Neural cell (in vitro differentiated cells): Measurements from ENCODE around the gene SPINK6. TPM values are rescaled to one million over a fixed set of nuclear protein-coding genes. Genes with fewer than 3 reads are reported as not detected.

Experiments
- H2AFZ ChIP-seq: fragments of 200-600, 300-800 bp; sonication (generic), shearing (Covaris generic); 2 replicates; pipeline ENCODE4 v1.6.0; 2014; ENCODE audit warnings: low read depth, mild to moderate bottlenecking, antibody characterized with exemption, low read length, moderate library complexity
- H3F3A ChIP-seq: fragments of 200-600 bp; shearing (Covaris generic); 2 replicates; pipeline ENCODE4 v1.6.1; 2016; ENCODE audit warnings: mild to moderate bottlenecking, moderate library complexity, mixed read lengths, antibody characterized with exemption, low read length; ENCODE audit not compliant: insufficient read depth, poor library complexity, severe bottlenecking
- H3K27ac ChIP-seq: fragments of 200-600, 300-800 bp; sonication (generic), shearing (Covaris generic); 2 replicates; pipeline ENCODE4 v1.5.1; 2014; ENCODE audit warnings: mild to moderate bottlenecking, low read length, moderate library complexity
- H3K27me3 ChIP-seq: fragments of 300-800, 200-600 bp; sonication (generic), shearing (Covaris generic); 2 replicates; pipeline ENCODE4 v1.6.0; 2014; ENCODE audit warnings: mild to moderate bottlenecking, low read depth, low read length, moderate library complexity; ENCODE audit not compliant: insufficient read depth
- H3K36me3 ChIP-seq: fragments of 300-800, 200-600 bp; sonication (generic), shearing (Covaris generic); 2 replicates; pipeline ENCODE4 v1.5.1; 2014; ENCODE audit warnings: mild to moderate bottlenecking, antibody characterized with exemption, low read length, moderate library complexity; ENCODE audit not compliant: insufficient read depth
- H3K4me2 ChIP-seq: fragments of 300-800, 200-600 bp; sonication (generic), shearing (Covaris generic); 2 replicates; pipeline ENCODE4 v1.6.0; 2014; ENCODE audit warnings: mild to moderate bottlenecking, low read length
- H3K4me3 ChIP-seq: fragments of 300-800, 200-600 bp; sonication (generic), shearing (Covaris generic); 2 replicates; pipeline ENCODE4 v1.5.1; 2014; ENCODE audit warnings: mild to moderate bottlenecking, low read length, moderate library complexity
- H3K79me2 ChIP-seq: fragments of 200-600 bp; shearing (Covaris generic); replicated peaks from 2 replicates; pipeline ENCODE4 v1.6.0; 2014; ENCODE audit warnings: mild to moderate bottlenecking, low read length, moderate library complexity; ENCODE audit not compliant: insufficient read depth
- H3K9ac ChIP-seq: fragments of 300-800, 200-600 bp; sonication (generic), shearing (Covaris generic); 2 replicates; pipeline ENCODE4 v1.6.1; 2016; ENCODE audit warnings: mild to moderate bottlenecking, low read length, mixed read lengths
- H3K9me2 ChIP-seq: fragments of 200-600 bp; shearing (Covaris generic); 2 replicates; pipeline ENCODE4 v1.6.1; 2016; ENCODE audit warnings: mild to moderate bottlenecking, low read length, mixed read lengths; ENCODE audit not compliant: insufficient read depth
- H3K9me3 ChIP-seq: fragments of 200-600, 300-800 bp; sonication (generic), shearing (Covaris generic); 2 replicates; pipeline ENCODE4 v1.6.1; 2016; ENCODE audit warnings: mild to moderate bottlenecking, mixed run types, low read length, moderate library complexity, mixed read lengths
- H4K20me1 ChIP-seq: fragments of 200-600 bp; shearing (Covaris generic); 2 replicates; pipeline ENCODE4 v1.6.1; 2016; ENCODE audit warnings: mild to moderate bottlenecking, mixed run types; ENCODE audit not compliant: insufficient read depth
- EP300 ChIP-seq: fragments of 450-650 bp; conservative IDR thresholded peaks from 2 replicates; pipeline ENCODE4 v1.6.1; 2014; ENCODE audit warnings: antibody characterized with exemption, mild to moderate bottlenecking, moderate library complexity; ENCODE audit not compliant: poor library complexity, severe bottlenecking
- EZH2 ChIP-seq: fragments of 200-600, 300-800 bp; shearing (Covaris generic), sonication (generic); IDR thresholded peaks from 2 replicates; pipeline ENCODE4 v1.6.1; 2014; ENCODE audit warnings: antibody characterized with exemption, low read length, borderline replicate concordance, mild to moderate bottlenecking; ENCODE audit not compliant: insufficient read depth, poor library complexity, severe bottlenecking
- MXI1 ChIP-seq: fragments of 450-650 bp; conservative IDR thresholded peaks from 2 replicates; pipeline ENCODE4 v1.6.1; 2014; ENCODE audit warnings: antibody characterized with exemption, mild to moderate bottlenecking; ENCODE audit not compliant: poor library complexity, severe bottlenecking
- POLR2AphosphoS5 ChIP-seq: IDR thresholded peaks from 2 replicates; pipeline ENCODE4 v1.6.1; 2012
- RAD21 ChIP-seq: fragments of 450-650 bp; conservative IDR thresholded peaks from 2 replicates; pipeline ENCODE4 v1.6.1; 2014; ENCODE audit warnings: antibody characterized with exemption, mild to moderate bottlenecking, moderate library complexity
- SMC3 ChIP-seq: fragments of 450-650 bp; conservative IDR thresholded peaks from 2 replicates; pipeline ENCODE4 v1.6.1; 2014; ENCODE audit warnings: antibody characterized with exemption, mild to moderate bottlenecking, moderate library complexity; ENCODE audit not compliant: poor library complexity
- TAF1 ChIP-seq: IDR thresholded peaks from 2 replicates; pipeline ENCODE4 v1.6.1; 2012; ENCODE audit warnings: low read depth
- polyA plus RNA-seq: library from polyadenylated mRNA; depleted of rRNA; stranded (reverse); fragments of >200 nt; gene quantifications from 2 replicates; pipeline ENCODE4 v1.2.3, GENCODE V29; 2014
- TF ChIP-seq, protein P1 (sequence below): IDR thresholded peaks from 2 replicates; pipeline ENCODE4 v1.6.1; 2012; ENCODE audit warnings: borderline replicate concordance
- TF ChIP-seq, protein P2 (sequence below): fragments of 450-650 bp; IDR thresholded peaks from 2 replicates; pipeline ENCODE4 v1.5.1; 2014; ENCODE audit warnings: antibody characterized with exemption, mild to moderate bottlenecking, moderate library complexity; ENCODE audit not compliant: poor library complexity, severe bottlenecking

Gene SPINK6
- polyA plus RNA-seq, 1 donor from 2014 or later = not detected

DNA sequence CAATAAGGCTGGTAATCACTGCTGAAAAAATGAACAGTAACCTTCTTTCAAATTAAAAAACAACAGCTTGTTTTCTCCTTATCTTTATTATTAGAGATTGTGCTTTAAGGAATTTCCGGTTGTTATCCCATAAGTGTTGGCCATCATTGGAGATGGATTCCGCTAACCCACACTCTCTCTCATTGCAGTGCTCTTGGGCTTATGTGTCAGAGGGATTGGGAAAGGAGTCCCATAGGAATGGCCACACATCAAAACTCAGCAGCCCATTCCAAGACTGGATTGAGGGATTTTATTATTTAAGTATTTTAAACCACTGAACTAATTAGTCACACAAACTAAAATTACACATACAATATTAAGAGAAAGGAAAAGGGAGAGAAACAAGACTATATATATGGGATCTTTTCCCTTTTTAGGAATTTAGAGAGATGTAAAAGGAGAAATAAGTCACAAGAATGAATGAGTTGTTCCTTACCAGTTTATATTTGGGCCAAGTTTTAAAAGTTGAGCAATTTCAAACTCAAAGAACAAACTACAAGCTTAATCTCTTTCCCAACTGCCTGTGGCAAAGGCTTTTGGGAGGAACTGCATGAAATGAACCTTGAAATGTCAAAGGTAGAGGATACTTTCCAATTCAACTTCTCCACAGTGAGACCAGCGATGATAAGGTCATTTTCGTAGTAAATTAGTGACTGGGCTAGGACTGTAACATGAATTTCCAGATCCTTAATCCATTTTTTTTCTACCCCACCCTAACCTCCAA lies 2.4 kb downstream of the SPINK6 start:
- no peak for TF ChIP-seq POLR2AphosphoS5
- no peak for TF ChIP-seq EZH2
- H3K4me3 ChIP-seq = no peak overlapping the region

DNA sequence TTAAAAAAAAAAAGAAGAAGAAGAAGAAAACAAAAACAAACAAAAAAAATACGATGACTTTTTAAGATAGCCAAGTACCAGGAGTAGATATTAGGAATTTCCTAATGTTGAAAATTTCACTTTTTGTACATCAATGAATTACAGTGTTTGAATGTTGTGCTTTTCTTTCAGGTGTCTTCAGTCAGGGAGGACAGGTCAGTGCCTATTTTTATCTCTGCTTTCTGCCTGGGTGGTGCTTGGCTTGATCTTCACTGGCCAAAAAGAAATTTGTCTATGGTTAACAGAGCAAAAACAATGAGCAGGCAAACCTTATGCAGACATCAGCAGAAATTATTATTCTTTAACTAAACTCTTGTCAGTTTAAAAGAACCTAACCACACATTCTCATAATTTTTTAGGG lies 3.0 kb downstream of the SPINK6 start:
- Histone ChIP-seq H3K9me3 (no peaks in the 10 kb centered on the region), H2AFZ (no peak overlapping the region), H3K4me2 (no peak overlapping the region), H3K27ac (no peak overlapping the region), H3K36me3 (no peaks in the 10 kb centered on the region), H3F3A (no peaks in the 10 kb centered on the region), H4K20me1 (no peaks in the 10 kb centered on the region), H3K27me3 (no peaks in the 10 kb centered on the region), H3K79me2 (no peaks in the 10 kb centered on the region), H3K9ac (no peak overlapping the region), H3K4me3 (no peak overlapping the region), H3K9me2 (no peaks in the 10 kb centered on the region)
- TF ChIP-seq, protein P1, sequence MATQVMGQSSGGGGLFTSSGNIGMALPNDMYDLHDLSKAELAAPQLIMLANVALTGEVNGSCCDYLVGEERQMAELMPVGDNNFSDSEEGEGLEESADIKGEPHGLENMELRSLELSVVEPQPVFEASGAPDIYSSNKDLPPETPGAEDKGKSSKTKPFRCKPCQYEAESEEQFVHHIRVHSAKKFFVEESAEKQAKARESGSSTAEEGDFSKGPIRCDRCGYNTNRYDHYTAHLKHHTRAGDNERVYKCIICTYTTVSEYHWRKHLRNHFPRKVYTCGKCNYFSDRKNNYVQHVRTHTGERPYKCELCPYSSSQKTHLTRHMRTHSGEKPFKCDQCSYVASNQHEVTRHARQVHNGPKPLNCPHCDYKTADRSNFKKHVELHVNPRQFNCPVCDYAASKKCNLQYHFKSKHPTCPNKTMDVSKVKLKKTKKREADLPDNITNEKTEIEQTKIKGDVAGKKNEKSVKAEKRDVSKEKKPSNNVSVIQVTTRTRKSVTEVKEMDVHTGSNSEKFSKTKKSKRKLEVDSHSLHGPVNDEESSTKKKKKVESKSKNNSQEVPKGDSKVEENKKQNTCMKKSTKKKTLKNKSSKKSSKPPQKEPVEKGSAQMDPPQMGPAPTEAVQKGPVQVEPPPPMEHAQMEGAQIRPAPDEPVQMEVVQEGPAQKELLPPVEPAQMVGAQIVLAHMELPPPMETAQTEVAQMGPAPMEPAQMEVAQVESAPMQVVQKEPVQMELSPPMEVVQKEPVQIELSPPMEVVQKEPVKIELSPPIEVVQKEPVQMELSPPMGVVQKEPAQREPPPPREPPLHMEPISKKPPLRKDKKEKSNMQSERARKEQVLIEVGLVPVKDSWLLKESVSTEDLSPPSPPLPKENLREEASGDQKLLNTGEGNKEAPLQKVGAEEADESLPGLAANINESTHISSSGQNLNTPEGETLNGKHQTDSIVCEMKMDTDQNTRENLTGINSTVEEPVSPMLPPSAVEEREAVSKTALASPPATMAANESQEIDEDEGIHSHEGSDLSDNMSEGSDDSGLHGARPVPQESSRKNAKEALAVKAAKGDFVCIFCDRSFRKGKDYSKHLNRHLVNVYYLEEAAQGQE = no peak
- TF ChIP-seq SMC3 (no peak), EP300 (no peak), MXI1 (no peak), POLR2AphosphoS5 (no peak), EZH2 (no peak), TAF1 (no peak), RAD21 (no peak)
- TF ChIP-seq, protein P2, sequence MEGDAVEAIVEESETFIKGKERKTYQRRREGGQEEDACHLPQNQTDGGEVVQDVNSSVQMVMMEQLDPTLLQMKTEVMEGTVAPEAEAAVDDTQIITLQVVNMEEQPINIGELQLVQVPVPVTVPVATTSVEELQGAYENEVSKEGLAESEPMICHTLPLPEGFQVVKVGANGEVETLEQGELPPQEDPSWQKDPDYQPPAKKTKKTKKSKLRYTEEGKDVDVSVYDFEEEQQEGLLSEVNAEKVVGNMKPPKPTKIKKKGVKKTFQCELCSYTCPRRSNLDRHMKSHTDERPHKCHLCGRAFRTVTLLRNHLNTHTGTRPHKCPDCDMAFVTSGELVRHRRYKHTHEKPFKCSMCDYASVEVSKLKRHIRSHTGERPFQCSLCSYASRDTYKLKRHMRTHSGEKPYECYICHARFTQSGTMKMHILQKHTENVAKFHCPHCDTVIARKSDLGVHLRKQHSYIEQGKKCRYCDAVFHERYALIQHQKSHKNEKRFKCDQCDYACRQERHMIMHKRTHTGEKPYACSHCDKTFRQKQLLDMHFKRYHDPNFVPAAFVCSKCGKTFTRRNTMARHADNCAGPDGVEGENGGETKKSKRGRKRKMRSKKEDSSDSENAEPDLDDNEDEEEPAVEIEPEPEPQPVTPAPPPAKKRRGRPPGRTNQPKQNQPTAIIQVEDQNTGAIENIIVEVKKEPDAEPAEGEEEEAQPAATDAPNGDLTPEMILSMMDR = no peak

More for the DNA sequence above, 2.4 kb downstream of the SPINK6 start:
- Histone ChIP-seq H3K27me3 (no peaks in the 10 kb centered on the region), H3K36me3 (no peaks in the 10 kb centered on the region), H3K79me2 (no peaks in the 10 kb centered on the region), H3K9ac (no peak overlapping the region), H3K9me2 (no peaks in the 10 kb centered on the region), H3F3A (no peaks in the 10 kb centered on the region), H3K4me2 (no peak overlapping the region), H3K27ac (no peak overlapping the region), H2AFZ (no peak overlapping the region), H3K9me3 (no peaks in the 10 kb centered on the region), H4K20me1 (no peaks in the 10 kb centered on the region)
